ENCODE data around the gene STK32C. TPM values are rescaled to one million over a fixed set of nuclear protein-coding genes. Genes with fewer than 3 reads are reported as not detected.
"Not testable (repeated sequence)": the region's sequence is repeated elsewhere in the genome, so short reads cannot be mapped to it uniquely, and the experiment has no call there.

STK32C gene
- total RNA-seq, 2 donors from 2014 or later: 7.2 to 21.5 TPM

GRCh38 chr10:132222726-132223125 lies 85.0 kb downstream of the STK32C start:
- Histone ChIP-seq H3K9me3 (no peaks in the 10 kb centered on the region), H3K27me3 (replicated peaks; ENCODE audit: insufficient read depth) (no peaks in the 10 kb centered on the region), H3K4me3 (no peak overlapping the region), H3K27ac (no peak overlapping the region), H3K36me3 (no peaks in the 10 kb centered on the region), H3K4me1 (replicated peaks) (no peaks in the 10 kb centered on the region)
- intact Hi-C loops (cut with DNase I): loop anchor here (2.0 kb wide), 2 partner anchors 128 to 230 kb away; no protein-coding TSS in a partner anchor
- TF ChIP-seq POLR2AphosphoS5 (IDR thresholded peaks at IDR 0.05) (no peak), POLR2A (IDR thresholded peaks at IDR 0.05) (no peak)
- TF ChIP-seq, protein P1, sequence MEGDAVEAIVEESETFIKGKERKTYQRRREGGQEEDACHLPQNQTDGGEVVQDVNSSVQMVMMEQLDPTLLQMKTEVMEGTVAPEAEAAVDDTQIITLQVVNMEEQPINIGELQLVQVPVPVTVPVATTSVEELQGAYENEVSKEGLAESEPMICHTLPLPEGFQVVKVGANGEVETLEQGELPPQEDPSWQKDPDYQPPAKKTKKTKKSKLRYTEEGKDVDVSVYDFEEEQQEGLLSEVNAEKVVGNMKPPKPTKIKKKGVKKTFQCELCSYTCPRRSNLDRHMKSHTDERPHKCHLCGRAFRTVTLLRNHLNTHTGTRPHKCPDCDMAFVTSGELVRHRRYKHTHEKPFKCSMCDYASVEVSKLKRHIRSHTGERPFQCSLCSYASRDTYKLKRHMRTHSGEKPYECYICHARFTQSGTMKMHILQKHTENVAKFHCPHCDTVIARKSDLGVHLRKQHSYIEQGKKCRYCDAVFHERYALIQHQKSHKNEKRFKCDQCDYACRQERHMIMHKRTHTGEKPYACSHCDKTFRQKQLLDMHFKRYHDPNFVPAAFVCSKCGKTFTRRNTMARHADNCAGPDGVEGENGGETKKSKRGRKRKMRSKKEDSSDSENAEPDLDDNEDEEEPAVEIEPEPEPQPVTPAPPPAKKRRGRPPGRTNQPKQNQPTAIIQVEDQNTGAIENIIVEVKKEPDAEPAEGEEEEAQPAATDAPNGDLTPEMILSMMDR (IDR thresholded peaks at IDR 0.05): no peak
- DNase-seq (ENCODE audit: low spot score): no peak
- WGBS: 70% methylated on average over 15 of the region's 21 CpGs

DNA sequence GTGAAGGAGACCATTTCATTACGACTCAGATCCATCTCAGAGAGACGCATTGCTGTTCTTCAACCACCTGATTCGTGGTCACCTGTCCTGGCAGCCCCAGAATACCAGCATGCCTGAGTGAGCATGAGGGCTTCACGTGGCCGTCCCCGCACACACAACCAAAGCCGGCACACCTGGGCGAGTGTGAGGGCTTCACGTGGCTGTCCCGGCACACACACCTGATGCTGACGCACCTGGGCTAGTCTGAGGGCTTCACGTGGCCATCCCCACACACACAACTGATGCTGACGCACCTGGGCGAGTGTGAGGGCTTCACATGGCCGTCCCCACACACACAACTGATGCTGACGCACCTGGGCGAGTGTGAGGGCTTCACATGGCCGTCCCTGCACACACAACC lies 86.8 kb downstream of the STK32C start:
- H3K27me3 ChIP-seq (replicated peaks; ENCODE audit: insufficient read depth); H3K4me1 ChIP-seq (replicated peaks); H3K36me3 ChIP-seq; H3K4me3 ChIP-seq; H3K27ac ChIP-seq; intact Hi-C loops (cut with DNase I); DNase-seq (ENCODE audit: low spot score); H3K9me3 ChIP-seq: not testable (repeated sequence)
- 90% methylated on average over 18 of the region's 18 CpGs for WGBS

GRCh38 chr10:132220061-132220460 lies 87.7 kb downstream of the STK32C start:
- 91% methylated on average over 9 of the region's 9 CpGs for WGBS
- Histone ChIP-seq H3K27ac (no peak overlapping the region), H3K36me3 (no peaks in the 10 kb centered on the region), H3K27me3 (replicated peaks; ENCODE audit: insufficient read depth) (no peaks in the 10 kb centered on the region), H3K9me3 (no peaks in the 10 kb centered on the region), H3K4me1 (replicated peaks) (no peaks in the 10 kb centered on the region), H3K4me3 (no peak overlapping the region)
- no peak for DNase-seq (ENCODE audit: low spot score)
- intact Hi-C loops (cut with DNase I): no loop called here
- TF ChIP-seq POLR2A (IDR thresholded peaks at IDR 0.05) (no peak), POLR2AphosphoS5 (IDR thresholded peaks at IDR 0.05) (no peak)
- TF ChIP-seq, protein P1 (IDR thresholded peaks at IDR 0.05): no peak

DNA sequence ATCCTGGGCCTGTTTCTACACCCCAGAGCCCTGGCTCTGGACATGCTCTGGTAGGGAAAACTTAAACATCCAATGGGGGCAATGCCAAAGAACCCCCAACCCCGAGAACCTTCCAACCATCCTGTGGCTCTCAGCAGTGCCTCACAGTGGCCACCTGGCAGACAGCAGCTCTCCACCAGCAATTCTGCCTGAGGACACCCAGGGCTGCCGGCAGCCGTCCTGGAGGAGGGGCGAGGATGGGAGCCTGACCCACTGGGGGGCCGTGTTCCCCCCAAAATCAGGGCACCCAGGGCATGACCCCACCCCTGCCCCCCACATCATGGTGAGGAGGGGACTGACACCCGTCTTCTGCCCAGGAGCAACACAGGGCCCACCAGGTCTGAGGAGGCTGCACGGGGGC lies 88.3 kb downstream of the STK32C start:
- no peaks in the 10 kb centered on the region for H3K27me3 ChIP-seq (replicated peaks; ENCODE audit: insufficient read depth)
- H3K4me3 ChIP-seq: no peak overlapping the region
- 80% methylated on average over 7 of the region's 7 CpGs for WGBS
- DNase-seq (ENCODE audit: low spot score): no peak
- no peak overlapping the region for H3K27ac ChIP-seq
- H3K4me1 ChIP-seq (replicated peaks): no peaks in the 10 kb centered on the region
- no peaks in the 10 kb centered on the region for H3K9me3 ChIP-seq
- intact Hi-C loops (cut with DNase I): no loop called here
- TF ChIP-seq POLR2A (IDR thresholded peaks at IDR 0.05) (no peak), POLR2AphosphoS5 (IDR thresholded peaks at IDR 0.05) (no peak)
- no peaks in the 10 kb centered on the region for H3K36me3 ChIP-seq

- 87% methylated on average over 3 of the region's 3 CpGs for WGBS
- intact Hi-C loops (cut with DNase I); H3K4me3 ChIP-seq: not testable (repeated sequence)
These were observed 91.3 kb downstream of the STK32C start for GRCh38 chr10:132216441-132216840.

DNA sequence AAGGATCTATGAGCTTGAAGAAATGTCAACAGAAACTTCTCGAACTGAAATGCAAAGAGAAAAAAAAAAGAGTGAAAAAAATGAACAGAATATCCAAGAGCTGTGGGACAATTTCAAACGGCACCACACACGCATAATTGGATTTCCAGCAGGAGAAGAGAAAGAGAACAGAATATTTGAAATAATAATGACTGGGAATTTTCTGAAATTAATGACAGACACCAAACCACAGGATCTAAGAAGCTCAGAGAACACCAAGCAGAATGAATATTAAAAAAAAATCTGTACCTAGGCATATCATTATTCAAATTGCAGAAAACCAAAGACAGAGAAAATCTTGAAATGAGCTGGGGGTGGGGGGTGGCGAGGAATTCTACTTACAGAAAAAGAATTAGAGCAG lies 93.8 kb downstream of the STK32C start:
- intact Hi-C loops (cut with DNase I): no loop called here
- H3K4me1 ChIP-seq (replicated peaks): no peaks in the 10 kb centered on the region
- no peaks in the 10 kb centered on the region for H3K27me3 ChIP-seq (replicated peaks; ENCODE audit: insufficient read depth)
- WGBS: 58% methylated on average over 4 of the region's 4 CpGs
- no peak overlapping the region for H3K4me3 ChIP-seq
- DNase-seq (ENCODE audit: low spot score): no peak
- no peak overlapping the region for H3K27ac ChIP-seq
- TF ChIP-seq POLR2AphosphoS5 (IDR thresholded peaks at IDR 0.05): no peak
- no peak for TF ChIP-seq POLR2A (IDR thresholded peaks at IDR 0.05)
- TF ChIP-seq, protein P1 (IDR thresholded peaks at IDR 0.05): no peak
- no peaks in the 10 kb centered on the region for H3K9me3 ChIP-seq
- no peaks in the 10 kb centered on the region for H3K36me3 ChIP-seq

More at GRCh38 chr10:132216441-132216840, 91.3 kb downstream of the STK32C start:
- H3K27me3 ChIP-seq (replicated peaks; ENCODE audit: insufficient read depth); DNase-seq (ENCODE audit: low spot score); H3K4me1 ChIP-seq (replicated peaks); H3K9me3 ChIP-seq; H3K36me3 ChIP-seq; H3K27ac ChIP-seq: not testable (repeated sequence)

Measured in prostate gland (tissue), 2 donors.